GM19395 (cell line): ENCODE measurements around the gene LRRC9.
"Not testable (repeated sequence)": the region's sequence is repeated elsewhere in the genome, so short reads cannot be mapped to it uniquely, and the experiment has no call there.

Experiments used
- ATAC-seq: cut with Tn5 transposase; IDR thresholded peaks from one replicate; pipeline ENCODE4 v1.9.1; 2021; ENCODE audit warnings: mild to moderate bottlenecking, moderate library complexity; ENCODE audit not compliant: unreplicated experiment

LRRC9 gene

GRCh38 chr14:60058087-60058486, 138.1 kb downstream of the LRRC9 start:
- ATAC-seq, result no peak

- no peak for ATAC-seq
These were observed 141.4 kb downstream of the LRRC9 start for GRCh38 chr14:60061371-60061770.

GRCh38 chr14:60064491-60065072, 144.6 kb downstream of the LRRC9 start:
- peak; percentile 71 for ATAC-seq

GRCh38 chr14:60067882-60068281, 147.9 kb downstream of the LRRC9 start:
- ATAC-seq, result no peak

GRCh38 chr14:60079723-60080122, 159.8 kb downstream of the LRRC9 start:
- no peak for ATAC-seq

- no peak for ATAC-seq
These were observed 165.1 kb downstream of the LRRC9 start for GRCh38 chr14:60085085-60085484.

- ATAC-seq, result no peak
These were observed 165.7 kb downstream of the LRRC9 start for GRCh38 chr14:60085693-60086092.

- ATAC-seq, result no peak
These were observed 167.7 kb downstream of the LRRC9 start for GRCh38 chr14:60087668-60088067.

GRCh38 chr14:60089221-60089620, 169.3 kb downstream of the LRRC9 start:
- no peak for ATAC-seq

GRCh38 chr14:60090864-60091519, 171.0 kb downstream of the LRRC9 start:
- ATAC-seq, result no peak

- peak; percentile 97 for ATAC-seq
These were observed 171.9 kb downstream of the LRRC9 start, which contains the start of gene PCNX4 for GRCh38 chr14:60091550-60092525. TSS of gene PCNX4 (plus strand) at chr14:60091923. CDS start at chr14:60107639, 15,716 bp downstream.

- no peak for ATAC-seq
These were observed 172.6 kb downstream of the LRRC9 start for GRCh38 chr14:60092526-60092920.

- no peak for ATAC-seq
These were observed 173.1 kb downstream of the LRRC9 start for GRCh38 chr14:60093080-60093479.

- no peak for ATAC-seq
These were observed 173.7 kb downstream of the LRRC9 start for GRCh38 chr14:60093606-60094005.

GRCh38 chr14:60094306-60094897, 174.5 kb downstream of the LRRC9 start:
- no peak for ATAC-seq

- ATAC-seq, result no peak
These were observed 175.3 kb downstream of the LRRC9 start for GRCh38 chr14:60095231-60095630.

GRCh38 chr14:60095781-60096450, 176.0 kb downstream of the LRRC9 start:
- ATAC-seq, result no peak

- ATAC-seq, result no peak
These were observed 178.0 kb downstream of the LRRC9 start for GRCh38 chr14:60097974-60098373.

GRCh38 chr14:60099855-60100254, 179.9 kb downstream of the LRRC9 start:
- ATAC-seq, result not testable (repeated sequence)

GRCh38 chr14:60101786-60102185, 181.8 kb downstream of the LRRC9 start:
- ATAC-seq, result no peak

GRCh38 chr14:60102389-60102788, 182.4 kb downstream of the LRRC9 start:
- no peak for ATAC-seq
